Esophagus (tissue), 2 donors: ENCODE data around the gene PCOLCE2. TPM values are rescaled to one million over a fixed set of nuclear protein-coding genes. Genes with fewer than 3 reads are reported as not detected.

ENCODE experiments used
- H3K27ac ChIP-seq, 2 donors: one replicate each; pipeline ENCODE4 v1.5.1; 2013; ENCODE audit warnings: low read depth in 2 of 2, mild to moderate bottlenecking in 2 of 2, inconsistent platforms in 1 of 2, low read length in 1 of 2, moderate library complexity in 1 of 2
- H3K27me3 ChIP-seq, 2 donors: one replicate each; pipeline ENCODE4 v1.6.1; 2013; ENCODE audit warnings: low read length in 2 of 2, control low read depth in 1 of 2, mild to moderate bottlenecking in 1 of 2; ENCODE audit not compliant: insufficient read depth in 2 of 2, control insufficient read depth in 1 of 2
- H3K36me3 ChIP-seq, 2 donors: one replicate each; pipeline ENCODE4 v1.6.1; 2013; ENCODE audit warnings: low read length in 1 of 2; ENCODE audit not compliant: control insufficient read depth in 2 of 2, insufficient read depth in 2 of 2
- H3K4me1 ChIP-seq, 2 donors: one replicate each; pipeline ENCODE4 v1.6.1; 2013; ENCODE audit warnings: low read length in 1 of 2; ENCODE audit not compliant: control insufficient read depth in 2 of 2, insufficient read depth in 2 of 2
- H3K4me3 ChIP-seq, 2 donors: one replicate each; pipeline ENCODE4 v1.5.1; 2013; ENCODE audit warnings: low read length in 2 of 2, mild to moderate bottlenecking in 2 of 2, low read depth in 1 of 2, moderate library complexity in 1 of 2
- H3K9me3 ChIP-seq, 2 donors: one replicate each; pipeline ENCODE4 v1.6.1; 2013; ENCODE audit warnings: mild to moderate bottlenecking in 2 of 2, low read depth in 1 of 2, low read length in 1 of 2, moderate library complexity in 1 of 2; ENCODE audit not compliant: control insufficient read depth in 2 of 2, insufficient read depth in 1 of 2
- WGBS, 2 donors: extraction: QIAGEN DNeasy Blood & Tissue Kit; methylation state at CpG; one replicate each; pipeline ENCODE4 v1.1.7; 2013; 5-methylcytosine and 5-hydroxymethylcytosine counted together
- polyA plus RNA-seq, 2 donors: library from polyadenylated mRNA; stranded (reverse); fragments of 200-250 nt; gene quantifications; one replicate each; pipeline ENCODE4 v1.2.3, GENCODE V29; 2013
- donor health status: healthy with polysubstance abuse.
- donor health status: Bipolar disorder and iron deficiency.

Gene PCOLCE2
- polyA plus RNA-seq, 2 donors: 1.4 to 1.9 TPM

DNA sequence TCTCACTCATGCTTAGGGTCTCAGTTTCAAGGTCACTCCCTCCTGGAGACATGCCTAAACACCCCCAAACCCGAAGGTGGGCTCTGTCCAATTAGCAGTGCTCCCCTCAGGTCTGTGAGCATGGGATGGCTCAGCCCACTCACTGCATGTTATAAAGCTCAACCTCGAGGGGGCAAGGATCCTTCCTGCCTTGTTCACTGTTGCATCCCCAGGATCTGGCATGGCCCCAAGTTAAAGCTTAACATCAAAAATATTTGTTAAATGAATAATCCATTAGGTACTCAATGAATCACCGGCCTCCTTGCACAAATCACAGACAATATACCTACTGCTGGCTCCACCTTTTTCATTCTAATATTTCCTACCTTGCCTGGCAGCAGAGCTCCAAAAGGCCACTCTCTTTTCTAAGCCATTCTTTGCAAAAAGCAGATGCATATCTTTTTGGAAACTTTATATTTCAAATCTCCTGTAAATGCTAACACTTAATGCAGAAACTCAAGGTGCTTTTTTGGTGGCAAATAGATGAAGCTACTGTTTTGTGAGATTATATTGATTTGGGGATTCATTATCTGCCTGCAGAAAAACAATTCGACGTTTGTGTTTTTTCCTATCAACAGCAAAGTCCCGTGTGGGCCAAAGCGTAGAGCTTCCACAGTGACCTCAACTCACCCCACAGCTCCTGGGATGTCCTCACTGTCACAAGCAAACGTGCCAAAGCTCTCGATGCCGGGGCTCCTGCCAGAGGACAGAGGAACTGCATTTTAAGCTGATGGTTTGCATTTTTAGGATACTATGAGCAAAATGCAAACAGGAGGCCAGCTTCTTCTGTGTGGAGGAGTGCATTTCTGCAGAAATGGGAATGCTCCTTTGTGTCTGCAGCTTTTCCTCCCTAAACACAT lies 35.4 kb downstream of the PCOLCE2 start:
- Histone ChIP-seq H3K9me3 (no peaks in the 10 kb centered on the region), H3K27me3 (no peaks in the 10 kb centered on the region), H3K4me3 (no peak overlapping the region), H3K36me3 (no peaks in the 10 kb centered on the region), H3K4me1 (no peaks in the 10 kb centered on the region), H3K27ac (no peak overlapping the region)
- WGBS, 2 donors: 34 to 40% methylated on average over 10 of the region's 10 CpGs

DNA sequence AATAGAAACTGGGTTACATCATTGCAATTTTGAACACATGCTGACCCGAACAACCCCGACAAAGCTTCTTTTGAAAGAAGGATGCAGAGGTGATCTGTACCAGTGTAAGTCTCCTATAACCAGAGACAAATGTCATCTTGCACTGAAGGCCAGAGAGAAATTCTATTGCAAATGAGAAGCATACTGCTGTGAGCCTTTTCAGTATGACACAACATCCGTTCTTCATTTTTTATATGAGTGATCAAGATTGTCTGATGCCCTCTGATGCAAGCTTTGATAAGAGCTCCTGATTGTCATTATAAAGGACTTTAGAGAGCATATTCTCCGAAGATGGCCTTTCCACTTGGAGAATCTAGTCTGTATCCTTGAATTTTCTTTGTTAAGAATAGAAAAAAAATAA lies 36.9 kb downstream of the PCOLCE2 start:
- Histone ChIP-seq H3K4me1 (no peaks in the 10 kb centered on the region), H3K9me3 (no peaks in the 10 kb centered on the region), H3K27ac (no peak overlapping the region), H3K4me3 (no peak overlapping the region), H3K27me3 (no peaks in the 10 kb centered on the region), H3K36me3 (no peaks in the 10 kb centered on the region)
- WGBS, 2 donors: 81 to 87% methylated on average over 4 of the region's 4 CpGs

DNA sequence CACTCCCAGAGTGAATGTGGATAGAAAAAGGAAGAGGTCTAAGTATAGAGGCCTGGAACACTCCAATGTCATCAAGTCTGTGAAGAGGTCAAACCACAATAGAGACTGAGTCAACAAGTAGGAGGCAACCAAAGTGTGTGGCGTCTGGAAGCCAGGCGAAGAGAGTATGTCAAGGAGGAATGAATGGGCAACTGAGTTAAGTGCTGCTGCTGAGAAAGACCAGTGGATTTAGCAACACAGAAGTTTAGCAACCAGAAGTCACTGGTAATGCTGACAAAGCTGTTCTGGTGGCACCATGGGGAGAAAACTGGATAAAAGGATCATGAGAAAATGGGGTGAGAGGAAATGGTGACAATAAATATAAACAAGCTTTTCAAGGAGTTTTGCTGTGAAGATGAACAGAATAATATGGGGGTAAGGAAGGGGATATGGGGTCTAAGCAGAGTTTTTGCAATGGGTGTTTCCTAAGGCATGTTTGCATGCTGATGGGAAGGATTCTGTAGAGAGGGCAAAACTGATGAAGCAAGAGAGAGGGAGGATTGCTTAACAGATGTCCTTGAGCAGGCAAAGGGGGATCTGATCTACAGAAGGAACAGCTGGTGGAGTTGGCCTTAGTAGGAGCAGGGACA lies 38.4 kb downstream of the PCOLCE2 start:
- Histone ChIP-seq H3K4me1 (no peaks in the 10 kb centered on the region), H3K36me3 (no peaks in the 10 kb centered on the region), H3K27ac (no peak overlapping the region), H3K4me3 (no peak overlapping the region), H3K9me3 (no peaks in the 10 kb centered on the region), H3K27me3 (no peaks in the 10 kb centered on the region)
- 42 to 54% methylated on average over 2 of the region's 2 CpGs for WGBS, 2 donors

DNA sequence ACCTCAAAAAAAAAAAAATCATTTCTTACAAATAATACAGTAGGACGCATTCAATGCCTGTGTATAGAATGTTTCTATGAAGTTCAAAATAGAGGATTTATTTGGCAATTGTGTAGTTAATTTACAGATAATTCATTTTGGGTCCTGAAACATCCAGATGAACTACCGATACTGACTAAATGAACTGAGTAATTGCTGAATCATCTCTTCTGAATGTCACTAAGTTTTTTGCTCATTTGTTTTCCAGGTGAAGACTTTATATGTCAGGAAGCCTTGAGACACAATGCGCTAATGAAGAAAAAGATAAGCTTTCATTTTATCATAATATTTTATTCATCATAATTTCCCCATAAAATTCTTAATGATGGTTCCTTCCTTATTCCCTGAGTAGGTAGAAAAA lies 39.7 kb downstream of the PCOLCE2 start:
- Histone ChIP-seq H3K27ac (no peak overlapping the region), H3K27me3 (no peaks in the 10 kb centered on the region), H3K36me3 (no peaks in the 10 kb centered on the region), H3K9me3 (no peaks in the 10 kb centered on the region), H3K4me3 (no peak overlapping the region), H3K4me1 (no peaks in the 10 kb centered on the region)
- 85 to 89% methylated on average over 3 of the region's 3 CpGs for WGBS, 2 donors

DNA sequence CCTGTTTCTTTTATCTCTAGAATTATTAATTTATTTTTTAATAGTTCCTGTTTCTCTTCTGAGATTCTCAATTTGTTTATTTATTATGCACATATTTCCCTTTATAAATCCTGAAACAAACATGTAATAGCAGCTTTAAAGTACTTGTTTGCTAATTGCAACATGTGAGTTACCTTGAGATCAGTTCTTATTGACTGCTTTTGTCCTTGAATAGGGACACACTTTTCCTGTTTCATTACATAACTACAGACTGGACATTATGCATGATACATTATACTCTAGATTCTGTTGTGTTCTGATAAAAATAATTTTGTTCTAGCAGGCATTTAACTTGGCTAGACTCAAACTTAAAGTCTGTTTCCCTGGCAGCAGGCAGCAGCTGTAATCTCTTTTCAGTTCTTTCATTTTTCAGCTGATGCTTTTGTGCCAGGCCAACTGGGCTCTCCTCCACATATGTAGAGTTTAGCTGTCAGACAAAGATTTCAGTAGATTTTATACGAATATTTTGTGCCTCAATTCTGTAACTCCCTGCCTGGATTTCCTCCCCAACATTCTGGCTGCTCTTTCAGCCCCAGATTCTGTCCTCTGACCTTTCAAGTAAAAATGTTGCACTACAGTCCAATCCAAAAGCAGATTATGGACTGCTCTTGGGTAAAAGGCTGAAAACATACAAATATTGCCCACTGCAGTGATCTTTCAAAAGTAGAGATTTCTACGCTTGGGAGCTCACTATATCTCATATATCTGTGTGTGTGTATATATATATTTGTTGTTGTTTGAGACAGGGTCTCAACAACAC lies 41.9 kb downstream of the PCOLCE2 start:
- WGBS, 2 donors: 30 to 40% methylated on average over 2 of the region's 2 CpGs
- H3K27me3 ChIP-seq: no peaks in the 10 kb centered on the region
- H3K4me1 ChIP-seq: no peaks in the 10 kb centered on the region

DNA sequence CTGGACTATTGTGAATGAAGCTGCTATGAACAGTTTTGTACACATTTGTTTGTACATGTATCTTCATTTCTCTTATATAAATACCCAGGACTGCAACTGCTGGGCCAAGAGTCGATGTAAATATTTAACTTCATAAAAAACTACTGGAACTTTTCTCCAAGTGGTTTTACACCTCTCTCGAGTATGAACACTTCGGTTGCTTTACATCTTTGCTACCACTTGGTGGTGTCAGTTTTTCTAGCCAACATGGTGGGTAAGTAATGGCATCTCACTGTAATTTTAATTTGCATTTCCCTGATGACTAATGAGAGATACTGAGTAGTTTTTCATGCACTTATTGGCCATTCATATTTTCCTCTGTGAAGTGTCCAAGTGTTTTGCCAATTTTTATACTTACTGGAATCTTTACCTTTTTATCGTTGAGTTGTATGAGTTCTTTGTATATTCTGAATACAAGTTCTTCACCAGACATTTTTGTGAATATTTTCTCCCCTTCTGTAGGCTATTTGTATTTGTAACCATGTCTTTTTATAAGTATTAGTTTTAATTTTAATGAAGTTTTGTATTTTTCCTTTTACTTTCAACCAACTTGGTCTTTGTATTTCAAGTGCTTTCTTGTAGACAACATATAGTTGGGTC lies 44.4 kb downstream of the PCOLCE2 start:
- Histone ChIP-seq H3K9me3 (no peaks in the 10 kb centered on the region), H3K36me3 (no peaks in the 10 kb centered on the region), H3K4me3 (no peak overlapping the region), H3K27me3 (no peaks in the 10 kb centered on the region), H3K27ac (no peak overlapping the region), H3K4me1 (no peaks in the 10 kb centered on the region)
- 55 to 65% methylated on average over 4 of the region's 4 CpGs for WGBS, 2 donors

More for the DNA sequence above, 41.9 kb downstream of the PCOLCE2 start:
- H3K36me3 ChIP-seq: no peaks in the 10 kb centered on the region
- no peaks in the 10 kb centered on the region for H3K9me3 ChIP-seq
- H3K4me3 ChIP-seq: no peak overlapping the region
- no peak overlapping the region for H3K27ac ChIP-seq

DNA sequence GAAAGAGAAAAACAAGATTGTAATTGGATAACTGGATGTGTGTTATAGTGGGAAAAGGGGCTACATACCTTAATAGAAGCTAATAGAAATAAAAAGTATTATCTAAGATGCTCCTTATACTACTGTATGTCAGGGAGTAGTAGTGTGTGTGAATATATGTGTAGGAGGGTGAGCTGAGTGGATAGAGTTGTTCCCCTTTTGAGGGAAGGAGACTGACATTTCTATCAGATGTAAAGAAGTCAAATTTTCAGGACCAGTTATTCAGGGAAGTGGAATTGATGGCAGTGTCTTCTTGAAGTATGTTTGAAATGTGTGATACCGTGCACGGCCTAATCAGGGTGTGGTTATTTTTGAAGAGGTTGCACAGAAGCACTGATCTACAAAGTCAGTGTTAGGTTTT lies 49.1 kb downstream of the PCOLCE2 start:
- H3K4me3 ChIP-seq: no peak overlapping the region
- no peaks in the 10 kb centered on the region for H3K9me3 ChIP-seq
- no peaks in the 10 kb centered on the region for H3K36me3 ChIP-seq
- WGBS, 2 donors: 81 to 82% methylated on average over 2 of the region's 2 CpGs
- H3K4me1 ChIP-seq: no peaks in the 10 kb centered on the region
- no peaks in the 10 kb centered on the region for H3K27me3 ChIP-seq
- no peak overlapping the region for H3K27ac ChIP-seq

DNA sequence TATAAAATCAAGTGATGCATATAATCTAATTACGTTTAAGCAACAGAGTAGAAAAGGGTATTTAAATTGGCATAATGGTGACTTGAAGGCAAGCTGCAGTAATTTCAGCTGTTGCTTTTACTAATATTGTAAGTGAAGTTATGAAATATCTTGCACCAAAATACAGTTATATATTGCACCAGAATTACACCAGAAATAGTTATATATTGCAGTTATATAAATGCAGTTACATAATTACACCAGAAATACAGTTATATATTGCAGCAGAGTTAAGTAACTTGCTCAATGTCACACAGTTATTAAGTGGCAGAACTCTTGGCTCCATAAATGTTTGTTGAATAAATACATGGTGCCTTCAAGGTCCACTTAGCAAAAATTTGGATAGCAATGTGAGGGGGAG lies 51.4 kb downstream of the PCOLCE2 start:
- H3K27me3 ChIP-seq: no peaks in the 10 kb centered on the region
- H3K36me3 ChIP-seq: no peaks in the 10 kb centered on the region
- no peak overlapping the region for H3K4me3 ChIP-seq
- H3K4me1 ChIP-seq: no peaks in the 10 kb centered on the region
- no peak overlapping the region for H3K27ac ChIP-seq
- no peaks in the 10 kb centered on the region for H3K9me3 ChIP-seq
- WGBS, 2 donors: 93 to 94% methylated on average over 1 of the region's 1 CpG

DNA sequence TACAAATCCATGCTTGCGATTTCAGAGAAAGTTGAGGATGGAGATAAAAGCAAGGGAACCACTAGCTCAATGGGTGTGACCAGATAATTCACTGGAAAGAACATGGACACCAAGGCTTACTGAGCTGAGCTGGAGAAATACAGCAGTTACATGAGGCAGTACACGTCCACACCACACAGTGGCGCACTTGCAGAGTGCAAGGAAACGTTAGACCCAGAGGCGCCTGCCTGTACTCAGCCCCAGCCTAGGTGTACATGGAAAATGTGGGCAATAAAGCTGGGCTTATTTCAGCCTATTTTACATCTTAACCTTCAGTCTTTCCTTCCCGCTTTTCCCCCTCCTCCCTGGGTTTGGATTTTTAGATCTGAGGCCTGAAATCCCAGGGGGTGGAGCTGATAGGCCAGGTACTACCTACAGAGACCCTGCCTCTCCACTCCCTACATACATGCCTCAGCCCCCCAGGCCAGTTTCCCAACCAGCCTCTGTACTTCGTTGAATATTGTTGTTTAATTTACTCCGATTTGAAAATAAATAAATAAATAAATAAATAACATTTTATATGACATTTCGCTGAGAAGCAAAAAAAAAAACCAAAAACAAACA lies 60.1 kb downstream of the PCOLCE2 start:
- no peaks in the 10 kb centered on the region for H3K27me3 ChIP-seq
- WGBS, 2 donors: 23 to 28% methylated on average over 9 of the region's 9 CpGs

More for the DNA sequence above, 60.1 kb downstream of the PCOLCE2 start:
- Histone ChIP-seq H3K36me3 (no peaks in the 10 kb centered on the region), H3K4me1 (no peaks in the 10 kb centered on the region), H3K27ac (no peak overlapping the region), H3K4me3 (no peak overlapping the region), H3K9me3 (no peaks in the 10 kb centered on the region)
